ENCODE results near the gene MORN1. TPM values are rescaled to one million over a fixed set of nuclear protein-coding genes. Genes with fewer than 3 reads are reported as not detected.

Gene MORN1
- total and polyA plus RNA-seq, 10 of the 15 experiments (the other 5 are each of a cell fraction or from before 2014, with no cell fraction given) = 0.76 to 7.9 (median 5.5) TPM

DNA sequence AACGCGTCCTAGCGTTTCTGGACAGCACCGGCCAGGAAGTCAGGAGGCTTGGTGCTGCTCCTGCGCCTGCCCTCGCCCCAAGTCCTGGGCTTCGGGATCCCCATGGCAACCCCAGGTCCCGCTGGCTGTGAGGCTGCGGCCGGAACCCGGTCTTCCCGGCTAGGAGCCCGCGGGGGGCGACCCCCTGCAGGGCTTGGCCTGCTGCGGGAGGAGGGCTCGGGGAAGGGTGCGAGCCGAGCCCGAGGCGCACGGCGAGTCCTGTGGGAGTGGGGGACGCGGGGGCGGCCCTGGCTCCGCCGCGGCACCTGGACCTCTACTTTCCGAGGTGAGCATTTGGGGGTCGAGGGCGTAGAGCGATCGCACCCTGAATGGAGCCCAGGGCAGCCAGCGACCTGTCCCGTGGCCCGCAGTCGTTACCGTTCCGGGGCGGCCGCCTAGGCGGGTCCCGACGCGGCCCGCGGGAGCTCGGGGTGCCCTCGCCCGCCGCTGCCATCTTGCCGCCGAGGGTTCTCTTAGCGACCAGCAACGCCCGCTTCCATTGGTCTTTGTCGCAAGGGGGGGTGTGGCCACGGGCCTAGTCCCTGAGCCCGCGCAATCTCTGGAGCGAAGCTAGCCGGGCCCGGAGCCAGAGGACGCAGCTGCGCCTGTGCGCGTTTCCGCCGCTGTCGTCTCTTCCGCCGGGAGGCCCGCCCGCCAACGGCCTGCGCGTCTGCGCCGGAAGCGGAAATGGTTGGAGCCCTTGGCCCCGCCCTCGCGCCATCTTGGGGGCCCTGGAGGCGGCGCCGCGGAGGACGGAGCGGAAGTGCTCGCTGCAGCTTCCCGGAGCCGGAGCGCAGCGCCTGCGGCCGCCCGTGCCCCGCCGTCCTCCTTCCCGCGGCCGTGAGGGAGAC lies at the start of gene MORN1, which contains the start of gene RER1 (continued):
- TF ChIP-seq CREB1 (IDR thresholded peaks at IDR 0.05; ENCODE audit: low read depth) (peak; percentile 89), HSF1 (IDR thresholded peaks at IDR 0.05; ENCODE audit: low read depth, low read length) (0 out of 2 replicates have a peak, but pooled peaks have one; percentile 9), BACH1 (IDR thresholded peaks at IDR 0.05; ENCODE audit: borderline replicate concordance) (peak; percentile 70), TAF1 (IDR thresholded peaks at IDR 0.05; ENCODE audit: borderline replicate concordance, low read depth, low read length) (peak; percentile 67; the same call in 1 of the 2 replicates), ELK1 (IDR thresholded peaks at IDR 0.05; ENCODE audit: low read depth, low read length) (peak; percentile 92), HDGF (IDR thresholded peaks at IDR 0.05) (no peak), RB1 (IDR thresholded peaks at IDR 0.05; ENCODE audit: borderline replicate concordance) (peak; percentile 82; the same call in 1 of the 2 replicates), FOS (IDR thresholded peaks at IDR 0.05; ENCODE audit: borderline replicate concordance, extremely low read depth, insufficient read length) (no peak), BMI1 (IDR thresholded peaks at IDR 0.05; ENCODE audit: borderline replicate concordance) (peak; percentile 91), MAX (IDR thresholded peaks at IDR 0.05; ENCODE audit: low read depth, low read length) (peak; percentile 15; the same call in 1 of the 2 replicates), NFYB (IDR thresholded peaks at IDR 0.05; ENCODE audit: insufficient read depth, low read depth, low read length) (peak; percentile 57; the same call in 1 of the 2 replicates), ZNF274 (IDR thresholded peaks at IDR 0.05; ENCODE audit: insufficient read depth, insufficient read length) (no peak), BHLHE40 (IDR thresholded peaks at IDR 0.05; ENCODE audit: borderline replicate concordance in 1 of 2, low read depth in 2 of 2, low read length in 1 of 2) (peak in 1 of 2 experiments; percentile 87; a peak in 2 of 4 replicates), NR2F1 (conservative IDR thresholded peaks at IDR 0.05) (0 out of 2 replicates have a peak, but pooled peaks have one; percentile 35), CREM (IDR thresholded peaks at IDR 0.05; ENCODE audit: low read depth) (peak; percentile 86; the same call in 1 of the 2 replicates), YBX1 (IDR thresholded peaks at IDR 0.05) (no peak), PAX5 (IDR thresholded peaks at IDR 0.05; ENCODE audit: borderline replicate concordance, low read depth, low read length) (no peak), PKNOX1 (IDR thresholded peaks at IDR 0.05) (peak; percentile 55), HCFC1 (IDR thresholded peaks at IDR 0.05; ENCODE audit: low read length) (peak; percentile 77), SPI1 (IDR thresholded peaks at IDR 0.05; ENCODE audit: borderline replicate concordance, insufficient read depth, low read depth, low read length) (peak; percentile 77), SIN3A (IDR thresholded peaks at IDR 0.05; ENCODE audit: low read depth, low read length) (peak; percentile 98), MXI1 (IDR thresholded peaks at IDR 0.05; ENCODE audit: low read depth, low read length) (peak; percentile 99)
- TF ChIP-seq, protein P1, sequence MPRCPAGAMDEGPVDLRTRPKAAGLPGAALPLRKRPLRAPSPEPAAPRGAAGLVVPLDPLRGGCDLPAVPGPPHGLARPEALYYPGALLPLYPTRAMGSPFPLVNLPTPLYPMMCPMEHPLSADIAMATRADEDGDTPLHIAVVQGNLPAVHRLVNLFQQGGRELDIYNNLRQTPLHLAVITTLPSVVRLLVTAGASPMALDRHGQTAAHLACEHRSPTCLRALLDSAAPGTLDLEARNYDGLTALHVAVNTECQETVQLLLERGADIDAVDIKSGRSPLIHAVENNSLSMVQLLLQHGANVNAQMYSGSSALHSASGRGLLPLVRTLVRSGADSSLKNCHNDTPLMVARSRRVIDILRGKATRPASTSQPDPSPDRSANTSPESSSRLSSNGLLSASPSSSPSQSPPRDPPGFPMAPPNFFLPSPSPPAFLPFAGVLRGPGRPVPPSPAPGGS (IDR thresholded peaks at IDR 0.05; ENCODE audit: borderline replicate concordance, insufficient read depth, low read depth, low read length, poor library complexity, severe bottlenecking) = no peak

All from GM12878 (cell line).